Activated CD8-positive, alpha-beta memory T cell treated with anti-CD3 and anti-CD28 coated beads, Interleukin-2, amount 50 U/mL, for 24 hours (primary cell): Measurements from ENCODE around the gene ITGA8.
"Not testable (repeated sequence)": the region's sequence is repeated elsewhere in the genome, so short reads cannot be mapped to it uniquely, and the experiment has no call there.

Experiments used
- DNase-seq: peaks from one replicate; pipeline ENCODE4 v3.0.0-alpha.2; 2020; ENCODE audit errors: extremely low read depth

The ITGA8 gene

GRCh38 chr10:15609246-15609645 lies 110.5 kb downstream of the ITGA8 start:
- DNase-seq, result no peak

GRCh38 chr10:15606377-15606776 lies 113.3 kb downstream of the ITGA8 start:
- no peak for DNase-seq

GRCh38 chr10:15605740-15606369 lies 113.9 kb downstream of the ITGA8 start:
- DNase-seq, result no peak

GRCh38 chr10:15603446-15604011 lies 116.2 kb downstream of the ITGA8 start:
- no peak for DNase-seq

- no peak for DNase-seq
These were observed 117.9 kb downstream of the ITGA8 start for GRCh38 chr10:15601819-15602218.

- DNase-seq, result no peak
These were observed 124.5 kb downstream of the ITGA8 start for GRCh38 chr10:15595260-15595659.

GRCh38 chr10:15591937-15592336 lies 127.8 kb downstream of the ITGA8 start:
- no peak for DNase-seq

GRCh38 chr10:15591431-15591830 lies 128.3 kb downstream of the ITGA8 start:
- no peak for DNase-seq

- no peak for DNase-seq
These were observed 130.8 kb downstream of the ITGA8 start for GRCh38 chr10:15588635-15589508.

- no peak for DNase-seq
These were observed 131.6 kb downstream of the ITGA8 start for GRCh38 chr10:15588151-15588550.

GRCh38 chr10:15587271-15587670 lies 132.5 kb downstream of the ITGA8 start:
- no peak for DNase-seq

GRCh38 chr10:15585303-15585715 lies 134.4 kb downstream of the ITGA8 start:
- DNase-seq, result no peak

GRCh38 chr10:15582972-15583371 lies 136.8 kb downstream of the ITGA8 start:
- DNase-seq, result not testable (repeated sequence)

- no peak for DNase-seq
These were observed 140.1 kb downstream of the ITGA8 start for GRCh38 chr10:15579605-15580004.

GRCh38 chr10:15572531-15573045 lies 147.1 kb downstream of the ITGA8 start:
- DNase-seq, result no peak

- DNase-seq, result no peak
These were observed 148.1 kb downstream of the ITGA8 start for GRCh38 chr10:15571575-15571974.

GRCh38 chr10:15570738-15571339 lies 148.9 kb downstream of the ITGA8 start:
- no peak for DNase-seq

GRCh38 chr10:15567952-15568351 lies 151.8 kb downstream of the ITGA8 start:
- DNase-seq, result no peak

- DNase-seq, result no peak
These were observed 156.5 kb downstream of the ITGA8 start for GRCh38 chr10:15563246-15563645.

GRCh38 chr10:15562578-15562977 lies 157.1 kb downstream of the ITGA8 start:
- no peak for DNase-seq

- DNase-seq, result no peak
These were observed 157.6 kb downstream of the ITGA8 start for GRCh38 chr10:15562116-15562515.

- DNase-seq, result no peak
These were observed 161.6 kb downstream of the ITGA8 start for GRCh38 chr10:15558136-15558535.
